Right lobe of liver (tissue), 4 donors: ENCODE measurements around the gene QPRT.
"Not testable (repeated sequence)": the region's sequence is repeated elsewhere in the genome, so short reads cannot be mapped to it uniquely, and the experiment has no call there.

ENCODE experiments used
- POLR2A ChIP-seq: fragments of 450-650 bp; IDR thresholded peaks from one replicate; pipeline ENCODE4 v1.6.1; 2017; ENCODE audit warnings: antibody characterized with exemption, mild to moderate bottlenecking
- TF ChIP-seq, protein P1 (sequence below), 4 donors: fragments of 200-600 bp in 3 of 4; fragments of 450-650 bp in 1 of 4; IDR thresholded peaks; one replicate each; pipeline versions ENCODE4 v1.5.1 to v1.8.0; 2016 to 2022; ENCODE audit warnings: antibody characterized with exemption in 4 of 4, mild to moderate bottlenecking in 2 of 4
- donor health status: DM: no; HTN: no; CAD: no.
- donor health status: DM: no; HTN: no; CAD: no.
- donor health status: DM: no; HTN: yes; CAD: no.

DNA sequence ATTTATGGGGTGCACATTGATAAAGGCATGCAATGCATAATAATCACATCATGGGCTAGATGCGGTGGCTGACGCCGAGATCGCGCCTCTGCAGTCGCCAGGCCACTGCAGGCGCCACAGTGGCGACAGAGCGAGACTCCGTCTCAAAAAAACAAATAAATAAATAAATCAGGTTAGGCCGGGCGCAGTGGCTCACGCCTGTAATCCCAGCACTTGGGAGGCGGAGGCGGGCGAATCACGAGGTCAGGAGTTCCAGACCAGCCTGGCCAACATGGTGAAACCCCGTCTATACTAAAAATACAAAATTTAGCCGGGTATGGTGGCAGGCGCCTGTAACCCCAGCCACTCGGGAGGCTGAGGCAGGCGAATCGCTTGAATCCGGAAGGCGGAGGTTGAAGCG is 13.6 kb downstream of the QPRT start:
- TF ChIP-seq POLR2A: not testable (repeated sequence)
- TF ChIP-seq, protein P1, sequence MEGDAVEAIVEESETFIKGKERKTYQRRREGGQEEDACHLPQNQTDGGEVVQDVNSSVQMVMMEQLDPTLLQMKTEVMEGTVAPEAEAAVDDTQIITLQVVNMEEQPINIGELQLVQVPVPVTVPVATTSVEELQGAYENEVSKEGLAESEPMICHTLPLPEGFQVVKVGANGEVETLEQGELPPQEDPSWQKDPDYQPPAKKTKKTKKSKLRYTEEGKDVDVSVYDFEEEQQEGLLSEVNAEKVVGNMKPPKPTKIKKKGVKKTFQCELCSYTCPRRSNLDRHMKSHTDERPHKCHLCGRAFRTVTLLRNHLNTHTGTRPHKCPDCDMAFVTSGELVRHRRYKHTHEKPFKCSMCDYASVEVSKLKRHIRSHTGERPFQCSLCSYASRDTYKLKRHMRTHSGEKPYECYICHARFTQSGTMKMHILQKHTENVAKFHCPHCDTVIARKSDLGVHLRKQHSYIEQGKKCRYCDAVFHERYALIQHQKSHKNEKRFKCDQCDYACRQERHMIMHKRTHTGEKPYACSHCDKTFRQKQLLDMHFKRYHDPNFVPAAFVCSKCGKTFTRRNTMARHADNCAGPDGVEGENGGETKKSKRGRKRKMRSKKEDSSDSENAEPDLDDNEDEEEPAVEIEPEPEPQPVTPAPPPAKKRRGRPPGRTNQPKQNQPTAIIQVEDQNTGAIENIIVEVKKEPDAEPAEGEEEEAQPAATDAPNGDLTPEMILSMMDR (IDR thresholded peaks at IDR 0.05): not testable (repeated sequence)
